ENCODE data around the gene KCTD10. TPM values are rescaled to one million over a fixed set of nuclear protein-coding genes. Genes with fewer than 3 reads are reported as not detected.
"Not testable (repeated sequence)": the region's sequence is repeated elsewhere in the genome, so short reads cannot be mapped to it uniquely, and the experiment has no call there.

The KCTD10 gene
- polyA plus RNA-seq, 12 donors: 26.9 to 53.1 (median 32.3) TPM; not detected in 1

DNA sequence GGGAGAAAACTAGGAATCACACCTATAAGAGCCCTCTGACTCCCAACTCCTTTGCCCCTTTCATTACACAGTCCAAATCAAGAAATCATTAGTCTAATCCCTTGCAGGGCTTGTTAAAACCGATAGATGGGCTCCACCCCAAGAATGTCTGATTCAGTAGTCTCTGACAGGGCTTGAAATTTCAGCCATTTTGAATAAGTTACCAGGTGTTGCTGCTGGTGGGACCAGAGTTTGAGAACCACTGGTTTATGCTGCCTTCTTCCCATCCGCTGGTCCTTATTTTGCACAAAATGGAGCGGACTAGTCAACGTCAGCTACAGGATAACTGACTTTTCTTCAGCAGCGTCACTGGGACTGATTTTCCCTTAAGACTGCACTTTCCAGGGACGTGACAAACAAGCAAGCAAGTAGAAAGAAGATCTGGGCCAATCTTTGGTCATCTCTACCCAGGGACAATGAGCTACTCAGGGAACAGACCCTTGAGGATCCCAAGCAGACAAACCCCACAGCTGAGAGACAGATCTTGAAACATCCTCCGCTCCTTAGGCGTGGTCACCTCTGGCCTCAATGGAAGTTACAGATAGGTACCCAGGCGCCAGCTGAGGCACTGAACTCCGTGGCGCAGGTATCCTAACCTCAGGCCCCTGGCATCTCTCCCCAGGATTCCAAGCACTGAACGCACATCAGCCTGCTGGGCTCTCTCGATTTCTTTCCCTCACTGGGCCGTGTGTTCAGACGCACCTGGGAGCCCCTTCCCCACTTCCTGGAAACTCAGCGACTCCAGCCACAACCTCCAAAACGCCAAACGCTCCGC lies 900 bp downstream of the KCTD10 start:
- DNase-seq: no peak

DNA sequence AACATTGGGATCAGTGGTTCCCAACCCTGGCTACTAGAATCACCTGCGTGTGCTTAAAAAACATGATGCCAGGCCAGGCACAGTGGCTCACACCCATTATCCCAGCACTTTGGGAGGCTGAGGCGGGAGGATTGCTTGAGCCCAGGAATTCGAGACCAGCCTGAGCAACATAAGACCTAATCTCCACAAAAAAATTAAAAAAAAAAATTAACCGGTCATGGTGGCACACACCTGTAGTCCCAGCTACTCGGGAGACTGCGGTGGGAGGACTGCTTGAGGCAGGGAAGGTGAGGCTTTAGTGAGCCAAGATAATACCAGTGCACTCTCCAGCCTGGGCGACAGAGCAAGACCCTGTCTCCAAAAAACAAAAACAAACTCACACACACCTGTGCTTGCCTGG lies 2.0 kb downstream of the KCTD10 start:
- DNase-seq: no peak

DNA sequence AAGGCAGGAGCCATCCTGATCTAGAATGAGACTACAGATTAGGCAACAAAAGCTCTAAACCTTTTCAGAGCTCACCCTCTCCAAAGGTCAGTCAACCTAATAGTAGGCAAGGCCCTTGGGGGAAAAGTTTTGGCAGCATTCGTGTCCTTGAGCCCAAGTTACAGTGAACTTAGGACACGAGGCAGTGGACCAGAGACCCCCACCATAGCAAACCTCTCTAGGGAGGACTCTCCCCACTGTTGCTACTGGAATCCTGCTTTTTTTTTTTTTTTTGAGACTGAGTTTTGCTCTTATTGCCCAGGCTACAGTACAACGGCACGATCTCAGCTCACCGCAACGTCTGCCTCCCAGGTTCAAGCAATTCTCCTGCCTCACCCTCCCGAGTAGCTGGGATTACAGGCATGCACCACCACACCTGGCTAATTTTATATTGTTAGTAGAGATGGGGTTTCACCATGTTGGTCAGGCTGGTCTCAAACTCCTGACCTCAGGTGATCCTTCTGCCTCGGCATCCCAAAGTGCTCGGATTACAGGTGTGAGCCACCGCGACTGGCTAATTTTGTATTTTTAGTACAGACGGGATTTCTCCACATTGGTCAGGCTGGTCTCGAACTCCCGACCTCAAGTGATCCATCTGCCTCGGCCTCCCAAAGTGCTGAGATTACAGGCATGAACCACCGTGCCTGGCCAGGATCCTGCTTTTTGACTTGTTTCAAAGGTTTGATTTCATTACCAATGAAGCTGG lies 3.4 kb downstream of the KCTD10 start:
- not testable (repeated sequence) for DNase-seq

DNA sequence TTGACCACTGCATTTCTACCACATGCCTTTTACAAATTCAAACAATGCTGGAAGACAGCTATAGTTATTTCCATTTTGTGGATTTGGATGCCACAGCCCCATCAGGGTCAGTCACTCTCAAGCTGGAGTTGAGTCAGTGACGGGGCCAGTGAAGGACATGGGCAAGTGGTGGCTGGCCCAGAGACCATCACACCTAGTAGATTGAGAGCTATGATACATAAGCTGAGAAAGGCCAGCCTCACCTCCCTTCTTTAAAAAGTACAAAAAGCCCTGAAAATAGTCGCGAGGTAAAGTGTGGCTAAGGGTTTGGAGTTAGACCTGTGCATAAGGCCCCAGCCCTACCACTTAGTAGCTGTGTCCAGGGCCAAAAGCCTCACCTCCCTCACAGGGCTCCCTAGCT lies 4.1 kb downstream of the KCTD10 start:
- DNase-seq: no peak

DNA sequence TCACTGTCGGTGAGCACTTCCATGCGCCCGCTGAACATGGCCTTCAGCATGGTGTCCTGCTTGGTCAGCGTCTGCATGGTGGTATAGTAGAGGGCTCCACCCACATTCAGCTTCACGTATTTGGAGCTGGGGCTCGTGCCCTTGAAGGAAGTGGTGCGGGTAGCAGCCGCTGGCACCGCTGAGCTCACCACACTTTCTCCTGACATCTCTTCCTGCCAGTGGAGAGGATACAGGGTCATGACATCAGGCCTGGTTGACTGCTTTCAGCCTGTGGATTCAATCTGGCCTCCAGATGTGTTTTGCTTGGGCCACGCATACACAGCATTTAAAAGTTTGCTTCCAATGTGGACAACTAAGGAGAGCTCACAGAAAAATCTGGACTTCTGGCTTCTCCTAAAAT lies 7.6 kb downstream of the KCTD10 start:
- no peak for DNase-seq

DNA sequence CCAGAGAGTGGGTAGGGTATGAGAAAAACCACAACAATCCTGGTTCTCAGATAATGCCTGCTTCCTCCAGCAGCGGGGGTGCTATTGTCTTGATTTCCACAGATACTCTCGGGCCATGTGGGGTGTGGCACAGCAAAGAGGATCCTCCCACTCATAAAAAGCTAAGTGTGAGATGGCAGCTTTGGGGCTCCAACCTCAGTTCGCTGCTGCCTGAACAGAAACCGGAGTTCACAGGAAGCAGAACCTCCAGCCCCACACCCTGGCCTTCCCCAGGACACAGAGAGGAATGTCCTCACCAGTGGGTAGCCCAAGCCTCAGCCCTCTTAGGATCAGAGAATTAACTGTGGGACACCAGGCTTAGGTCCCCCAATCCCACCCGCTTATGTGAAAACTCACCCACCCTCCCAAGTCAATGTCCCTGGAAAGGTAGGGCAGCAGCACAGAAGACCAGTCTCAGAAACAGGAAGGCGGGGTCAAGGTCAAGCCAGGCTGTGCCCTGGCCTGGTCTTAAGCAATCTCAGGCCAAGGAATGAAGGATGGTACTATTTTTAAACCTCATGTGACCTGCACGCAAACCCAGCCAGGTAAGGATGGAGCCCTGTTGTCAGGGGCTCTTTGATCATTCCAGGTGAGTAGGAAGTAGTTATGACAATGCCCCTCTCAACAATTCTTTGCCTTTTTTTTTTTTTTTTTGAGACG lies 9.0 kb downstream of the KCTD10 start:
- DNase-seq: no peak

DNA sequence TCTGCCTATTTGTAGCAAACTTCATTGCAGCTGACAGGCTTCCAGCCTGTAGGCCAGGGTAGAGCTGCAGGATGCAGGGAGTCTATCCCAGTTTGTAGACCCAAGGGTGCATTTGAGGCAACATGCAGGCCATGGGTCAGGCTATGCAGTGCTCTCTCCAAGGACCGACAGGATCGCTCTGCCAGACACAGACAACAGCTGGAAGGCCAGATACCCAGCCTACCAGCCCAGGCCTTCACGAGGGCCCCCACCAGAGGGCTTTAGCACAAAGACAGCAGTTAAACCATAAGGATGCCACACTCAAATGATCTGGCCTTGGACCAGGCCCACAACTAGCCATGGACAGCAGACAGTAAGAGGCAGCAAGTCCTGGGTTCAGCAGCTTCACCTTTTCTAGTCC lies 10.3 kb downstream of the KCTD10 start:
- no peak for DNase-seq

DNA sequence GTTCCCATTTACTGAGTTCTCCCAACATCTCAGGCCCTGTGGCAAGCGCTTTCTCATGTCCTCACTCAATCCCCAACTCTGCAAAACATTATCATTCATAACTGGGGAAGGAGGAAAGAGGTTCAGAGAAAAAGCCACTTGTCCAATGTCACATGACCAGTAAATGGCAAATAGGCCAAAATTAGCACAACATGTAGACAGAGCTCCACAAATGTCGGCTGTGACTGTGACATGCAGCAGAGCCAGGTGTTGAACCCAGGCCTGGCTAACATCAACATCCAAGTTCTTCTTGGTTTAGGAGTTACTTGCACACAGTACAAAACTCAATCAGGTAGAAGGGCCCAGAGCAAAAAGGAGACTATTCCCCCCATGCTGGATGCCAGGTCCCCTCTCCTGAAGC lies 10.8 kb downstream of the KCTD10 start:
- DNase-seq: no peak

DNA sequence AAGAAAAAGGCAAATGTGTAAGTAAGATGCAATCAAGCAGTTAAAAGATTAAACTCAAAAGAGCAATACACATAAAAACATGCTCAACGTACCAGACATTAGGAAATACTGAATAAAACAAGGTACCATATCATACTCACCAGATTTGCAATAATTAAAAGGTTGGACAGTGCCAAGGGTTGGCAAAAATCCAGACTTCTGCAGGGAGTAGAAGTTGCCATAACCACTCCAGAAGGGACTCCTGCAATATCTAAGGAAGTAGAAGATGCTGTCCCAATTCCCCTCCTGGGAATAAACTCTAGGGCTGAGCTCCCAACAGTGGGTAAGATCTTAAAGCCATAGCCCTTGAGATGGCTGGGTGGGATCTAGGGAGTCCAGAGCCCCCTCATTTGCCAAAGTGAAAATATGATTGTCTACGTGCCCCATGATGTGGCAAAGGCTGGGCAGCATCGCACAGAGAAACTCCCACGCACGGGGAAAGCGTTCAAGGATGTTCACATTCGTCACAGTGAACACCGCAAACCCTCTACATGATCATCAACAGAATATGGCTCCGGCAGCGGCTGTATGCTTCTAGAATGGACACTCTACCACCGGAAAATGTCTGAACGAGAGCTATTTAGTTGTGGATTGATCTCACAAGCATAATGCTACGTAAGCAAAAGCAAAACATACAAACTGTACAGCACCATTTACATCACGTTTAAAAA lies 12.3 kb downstream of the KCTD10 start:
- DNase-seq: no peak

DNA sequence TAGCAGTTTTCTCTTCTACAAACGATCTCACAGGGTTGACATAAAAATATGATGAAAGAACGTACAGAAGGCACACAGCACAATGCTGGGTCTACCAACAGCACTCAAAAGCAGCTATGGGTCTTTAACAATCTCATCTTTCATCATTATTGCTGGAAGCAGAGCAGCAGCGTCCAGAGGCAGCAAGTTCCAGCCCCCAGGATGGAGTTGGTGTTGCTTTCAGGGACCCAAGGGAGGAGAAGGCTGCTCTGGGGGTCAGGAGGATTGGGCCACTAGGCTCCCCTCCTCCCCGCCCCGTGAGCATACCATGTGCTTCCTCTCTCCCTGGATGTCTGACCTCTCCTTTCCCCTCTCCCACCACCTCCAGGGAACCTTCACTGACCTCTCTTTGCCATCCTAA lies 13.3 kb downstream of the KCTD10 start:
- no peak for DNase-seq

DNA sequence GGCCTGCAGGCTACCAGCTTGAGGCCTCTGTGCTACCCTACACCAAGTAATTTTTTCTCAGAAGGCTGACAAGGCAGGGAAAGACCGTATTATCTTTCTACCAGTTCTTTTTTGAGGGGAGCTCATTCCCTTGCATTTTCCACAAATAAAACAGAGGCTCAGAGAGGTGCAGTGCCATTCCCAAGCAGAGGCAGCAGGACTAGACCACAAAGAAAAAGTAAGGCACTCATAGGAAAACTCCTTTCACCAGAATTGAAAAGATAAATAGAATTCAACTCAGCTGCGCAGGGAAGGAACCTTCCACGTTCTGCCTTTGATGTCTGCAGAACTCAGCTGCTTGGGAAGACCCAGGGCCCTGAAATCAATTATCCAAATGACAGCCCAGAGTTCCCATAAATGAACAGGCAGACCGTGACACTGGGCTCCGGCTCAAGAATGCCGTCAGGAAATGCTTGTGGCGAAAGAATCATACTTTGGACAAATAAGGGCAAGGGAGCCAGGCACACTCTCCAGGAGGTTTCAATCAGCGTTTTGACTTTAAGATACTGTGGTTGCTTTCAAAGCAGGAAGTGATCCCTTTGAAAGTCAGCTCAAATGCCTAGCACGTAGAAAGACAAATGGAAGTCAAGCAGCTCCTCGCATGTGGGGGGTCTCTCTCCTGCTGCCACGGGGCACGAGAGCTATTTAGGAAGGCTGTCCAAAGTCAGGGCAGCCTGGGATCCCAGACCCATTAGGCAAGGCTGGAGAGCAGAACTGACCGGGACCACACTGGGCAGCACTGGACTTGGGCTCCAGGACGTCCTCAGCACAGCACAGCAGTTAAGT lies 14.0 kb downstream of the KCTD10 start:
- DNase-seq: peak; percentile 58

DNA sequence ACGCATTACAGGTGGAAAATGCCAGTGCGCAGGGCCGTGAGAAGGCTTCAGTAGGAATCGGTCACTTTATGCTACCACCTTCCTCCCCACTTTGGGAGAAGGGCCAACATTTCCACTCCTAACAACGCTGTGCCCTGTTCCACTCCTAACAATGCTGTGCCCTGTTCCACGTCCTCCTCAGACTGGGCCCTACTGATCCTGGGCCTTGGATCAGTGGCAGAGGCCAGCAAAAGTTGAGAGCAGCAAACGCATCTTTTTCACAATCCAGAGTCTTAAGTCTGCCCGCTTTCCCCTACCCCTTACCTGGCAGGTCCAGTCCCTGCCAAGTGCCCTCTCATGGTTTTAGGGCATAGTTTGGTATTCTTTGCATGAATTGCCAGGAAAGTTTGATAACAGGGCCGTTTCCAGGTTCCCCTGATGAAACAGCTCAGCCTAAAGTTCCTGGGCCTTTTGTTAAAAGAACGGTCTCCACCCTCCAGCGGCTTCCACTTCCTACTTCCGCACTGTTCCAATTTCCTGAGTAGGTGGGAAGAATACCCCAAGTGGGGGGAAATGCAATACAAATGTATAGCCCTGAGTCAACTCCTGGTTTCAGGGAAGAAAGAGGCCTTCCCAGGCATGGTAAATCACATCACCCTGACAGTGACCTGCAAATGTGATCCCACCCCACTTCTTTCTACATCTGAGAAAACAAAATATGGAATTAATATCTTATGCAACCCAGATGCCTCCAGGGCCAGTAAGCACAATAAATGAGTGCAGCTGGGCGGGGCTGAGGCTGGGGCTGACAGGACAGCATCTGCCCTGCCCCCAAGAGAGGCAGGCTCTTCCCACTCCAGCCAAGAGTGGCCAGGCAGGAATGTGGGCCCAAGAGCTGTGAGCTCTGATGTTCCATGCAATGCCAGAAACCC lies 15.0 kb downstream of the KCTD10 start:
- peak; percentile 45 for DNase-seq

DNA sequence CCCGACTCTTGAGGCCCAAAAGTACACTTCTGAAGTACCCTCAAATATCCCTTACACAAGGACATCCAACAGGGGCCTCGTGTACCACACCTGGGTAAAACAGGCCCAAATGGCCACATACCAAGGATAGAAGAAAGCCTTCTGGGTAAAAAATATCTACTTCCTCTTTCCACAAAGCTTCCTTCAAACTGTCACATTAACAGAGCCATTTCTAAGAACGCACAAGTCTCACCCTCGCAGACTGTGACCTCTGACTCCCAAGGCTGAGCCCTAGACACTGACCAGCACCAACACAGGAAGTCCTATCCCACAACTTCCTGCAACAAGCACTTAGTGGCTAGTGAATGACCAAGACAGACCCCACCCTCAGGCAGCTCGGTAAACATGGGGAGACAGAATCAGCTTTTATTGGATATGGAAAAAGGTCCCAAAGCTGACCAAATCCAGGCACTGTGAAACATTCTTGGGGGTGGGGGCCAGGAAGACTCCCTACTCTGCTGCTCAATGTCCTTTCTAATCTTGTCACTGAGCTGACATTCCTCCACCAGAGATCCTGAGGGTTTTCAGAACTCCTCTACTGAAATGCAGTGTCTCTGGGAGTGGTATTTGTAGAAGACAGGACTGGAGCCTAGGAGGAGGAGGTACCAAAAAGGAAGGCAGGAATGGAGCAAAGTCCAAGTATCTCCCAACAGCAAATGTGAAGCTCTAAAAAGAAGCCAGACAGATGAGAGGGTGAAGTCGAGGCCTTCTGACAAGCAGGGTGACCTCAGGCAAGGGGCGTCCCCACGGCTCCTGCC lies 15.9 kb downstream of the KCTD10 start:
- no peak for DNase-seq

DNA sequence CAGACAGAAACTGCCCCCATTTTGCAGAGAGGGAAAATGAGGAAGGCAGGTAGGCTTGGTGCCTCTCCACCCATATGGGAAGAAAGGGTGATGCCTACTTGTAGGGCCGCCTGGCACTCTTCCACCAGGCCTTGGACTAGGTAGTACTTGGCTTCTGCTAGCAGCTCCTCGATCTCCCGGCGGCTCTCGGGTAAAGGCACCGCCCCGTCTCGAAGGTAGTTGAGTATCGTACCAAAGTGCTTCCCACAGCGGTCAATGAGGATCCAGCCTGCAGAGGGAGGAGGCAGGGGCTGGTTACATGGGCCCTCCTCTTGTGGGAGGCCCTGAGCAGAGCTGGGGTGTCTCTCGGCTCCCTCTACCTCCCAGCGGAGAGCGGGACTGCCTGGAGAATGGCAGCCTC lies 16.6 kb downstream of the KCTD10 start:
- DNase-seq: no peak

DNA sequence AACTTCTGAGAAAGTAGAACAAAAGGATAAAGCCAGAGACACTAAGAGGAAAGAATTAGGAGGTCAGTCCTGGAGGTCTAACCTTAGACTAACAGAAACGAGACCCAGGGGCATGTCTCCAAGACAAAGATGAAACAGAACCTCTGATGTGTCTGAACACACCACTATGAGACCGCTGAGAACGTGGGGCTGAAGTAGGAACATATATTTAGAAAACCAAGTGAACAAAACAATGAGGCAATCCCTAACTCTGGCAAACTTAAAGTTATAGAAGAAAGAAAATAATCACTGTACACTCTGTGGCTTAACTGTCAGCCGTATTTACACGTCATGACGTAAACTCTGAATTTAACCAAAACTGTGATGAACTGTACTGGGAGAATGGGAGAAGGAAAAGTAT lies 17.9 kb downstream of the KCTD10 start:
- DNase-seq: no peak

DNA sequence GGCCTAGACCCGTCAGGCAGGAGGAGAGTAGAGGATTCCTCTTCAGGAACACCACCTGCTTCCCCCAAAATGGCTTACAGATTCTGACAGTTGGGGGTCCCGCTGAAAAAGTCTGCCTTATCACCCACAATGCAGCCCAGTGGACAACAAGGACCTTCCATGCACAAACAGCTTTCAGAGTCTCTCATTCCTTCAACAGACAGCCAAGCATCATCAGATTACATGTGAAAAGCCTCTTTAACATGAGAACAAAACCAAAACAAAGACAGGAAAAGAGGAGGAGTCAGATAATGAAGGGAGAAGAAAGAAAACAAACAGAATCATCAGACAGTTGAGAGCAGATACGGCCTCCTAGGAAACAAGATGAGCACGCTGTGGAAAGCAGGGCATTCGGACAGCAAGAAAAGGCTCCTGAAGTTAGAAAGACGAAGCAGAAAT lies 18.3 kb downstream of the KCTD10 start:
- DNase-seq: no peak

DNA sequence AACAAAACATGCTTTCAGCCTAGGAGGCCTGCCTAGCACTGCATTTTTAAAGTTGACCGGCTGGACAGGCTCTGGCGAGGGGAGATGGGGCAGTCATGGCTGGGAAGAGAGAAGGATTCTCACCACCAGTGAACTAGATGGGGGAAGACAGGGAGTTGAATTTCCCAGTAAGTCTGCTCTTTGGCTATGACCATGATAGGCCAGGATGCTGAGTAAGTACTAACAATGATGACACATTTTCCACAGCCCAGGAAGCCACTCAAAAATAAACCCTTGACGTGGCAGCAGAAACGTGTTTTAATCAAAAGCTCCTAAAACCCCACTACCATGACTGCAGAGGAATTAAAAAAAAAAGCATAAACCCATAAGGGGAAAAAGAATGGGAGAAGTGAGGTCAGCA lies 19.0 kb downstream of the KCTD10 start:
- DNase-seq: no peak

DNA sequence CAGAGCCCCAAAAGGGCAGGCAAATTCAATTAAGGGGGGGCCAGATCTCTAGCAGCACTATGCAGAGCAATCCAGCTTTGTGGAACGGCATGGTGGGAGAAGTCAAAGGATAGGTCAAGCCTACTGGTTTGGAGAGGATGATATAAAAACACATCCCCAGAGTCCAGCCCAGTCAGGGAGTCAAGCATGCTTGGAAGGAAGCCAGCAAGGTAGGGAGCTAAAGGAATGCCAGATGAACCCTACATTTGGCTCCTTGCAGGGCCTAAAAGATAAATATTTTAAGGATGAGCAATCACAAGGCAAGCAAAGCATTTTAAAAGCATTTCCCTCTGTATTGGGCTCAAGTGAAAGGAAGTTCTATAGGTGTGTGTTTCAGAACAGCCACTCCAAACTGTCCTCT lies 21.4 kb downstream of the KCTD10 start:
- no peak for DNase-seq

DNA sequence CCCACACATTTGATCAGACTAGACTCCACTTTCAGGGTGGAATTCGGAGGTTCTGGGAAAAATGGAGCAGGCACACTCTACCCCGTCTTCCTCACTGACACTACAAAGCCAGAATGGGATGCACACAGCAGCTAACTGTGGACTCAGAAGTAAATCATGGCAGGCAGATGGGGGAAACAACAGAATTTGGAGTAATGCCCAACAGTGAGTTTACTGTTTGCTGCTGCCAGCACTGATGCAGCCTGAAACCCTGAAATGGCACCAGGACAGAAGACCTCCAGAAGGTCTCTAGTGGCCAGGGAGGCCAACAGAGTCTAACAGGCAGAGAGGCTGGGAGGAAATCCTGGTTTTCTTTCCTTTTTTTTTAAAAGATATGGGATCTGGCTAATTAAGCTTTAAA lies 24.6 kb downstream of the KCTD10 start:
- DNase-seq: no peak
